PC-9 (cell line): ENCODE measurements around the gene COL23A1. TPM values are rescaled to one million over a fixed set of nuclear protein-coding genes. Genes with fewer than 3 reads are reported as not detected.

Source experiments
- BruUV-seq: library from RNA; stranded (reverse); fragments of 400-500 nt; replicated peaks from 2 replicates; lab custom pipeline; 2021; lab: Mats Ljungman, UMichigan
- CTCF ChIA-PET: fragments of 300-600 bp; sonication (Branson Sonifier 250); formaldehyde crosslinking; loops from one replicate; lab custom pipeline; 2022; ENCODE audit warnings: antibody characterized with exemption; lab: Charles Lee
- POLR2A ChIA-PET: fragments of 300-600 bp; sonication (Branson Sonifier 250); formaldehyde crosslinking; loops from one replicate; lab custom pipeline; 2022; ENCODE audit warnings: antibody characterized with exemption; ENCODE audit not compliant: unreplicated experiment; lab: Charles Lee
- DNase-seq, 2 experiments: peaks; one replicate each; pipeline versions ENCODE4 v3.0.0 to v3.0.0-alpha.2; 2015 to 2022; ENCODE audit warnings: mixed read lengths in 1 of 2
- H2AFZ ChIP-seq: fragments of 200-600 bp; sonication (generic); 2 replicates; pipeline ENCODE4 v1.8.1; 2017; ENCODE audit warnings: antibody characterized with exemption
- H3F3A ChIP-seq: fragments of 200-600 bp; sonication (generic); 2 replicates; pipeline ENCODE4 v1.8.1; 2017; ENCODE audit warnings: antibody characterized with exemption, mild to moderate bottlenecking, low read depth; ENCODE audit not compliant: insufficient read depth
- H3K27ac ChIP-seq: fragments of 200-600 bp; sonication (generic); 2 replicates; pipeline ENCODE4 v1.6.1; 2016; ENCODE audit warnings: mixed run types
- H3K27me3 ChIP-seq: fragments of 200-600 bp; sonication (generic); 2 replicates; pipeline ENCODE4 v1.6.1; 2016; ENCODE audit warnings: low read depth, mixed run types; ENCODE audit not compliant: insufficient read depth
- H3K36me3 ChIP-seq: fragments of 200-600 bp; sonication (generic); 2 replicates; pipeline ENCODE4 v1.6.1; 2016; ENCODE audit warnings: low read depth, mixed run types
- H3K4me1 ChIP-seq: fragments of 200-600 bp; sonication (generic); replicated peaks from 2 replicates; pipeline ENCODE4 v1.6.1; 2016; ENCODE audit warnings: mixed run types; ENCODE audit not compliant: insufficient read depth
- H3K4me2 ChIP-seq: fragments of 200-600 bp; sonication (generic); 2 replicates; pipeline ENCODE4 v1.6.1; 2017; ENCODE audit warnings: mixed run types
- H3K4me3 ChIP-seq: fragments of 200-600 bp; sonication (generic); 2 replicates; pipeline ENCODE4 v1.6.1; 2016; ENCODE audit warnings: mixed run types
- H3K79me2 ChIP-seq: fragments of 200-600 bp; sonication (generic); 2 replicates; pipeline ENCODE4 v1.6.1; 2017; ENCODE audit warnings: low read depth, mixed run types
- H3K9me2 ChIP-seq: fragments of 200-600 bp; sonication (generic); 2 replicates; pipeline ENCODE4 v1.8.1; 2017; ENCODE audit warnings: mild to moderate bottlenecking; ENCODE audit not compliant: insufficient read depth
- H3K9me3 ChIP-seq: fragments of 200-600 bp; sonication (generic); 2 replicates; pipeline ENCODE4 v1.8.1; 2016; ENCODE audit warnings: low read depth; ENCODE audit not compliant: insufficient read depth
- H4K20me1 ChIP-seq: fragments of 200-600 bp; sonication (generic); 2 replicates; pipeline ENCODE4 v1.8.1; 2017; ENCODE audit not compliant: insufficient read depth
- EZH2 ChIP-seq: fragments of 200-600 bp; sonication (generic); IDR thresholded peaks from 2 replicates; pipeline ENCODE4 v1.8.0; 2017; ENCODE audit warnings: antibody characterized with exemption, low read depth
- intact Hi-C: fragments of 100-400 bp; cut with micrococcal nuclease; formaldehyde crosslinking; loops from one replicate; pipeline ENCODE4 v1.10.0; 2022; ENCODE audit not compliant: unreplicated experiment
- total RNA-seq: library from RNA; stranded (reverse); gene quantifications from 2 replicates; pipeline ENCODE4 v1.2.3, GENCODE V29; 2021
- TF ChIP-seq, protein P1 (sequence below): fragments of 200-600 bp; sonication (generic); conservative IDR thresholded peaks from 2 replicates; pipeline ENCODE4 v1.6.1; 2017; ENCODE audit warnings: mixed run types, antibody characterized with exemption, mild to moderate bottlenecking, moderate library complexity

Gene COL23A1
- total RNA-seq, 1 experiment from 2014 or later: not detected

DNA sequence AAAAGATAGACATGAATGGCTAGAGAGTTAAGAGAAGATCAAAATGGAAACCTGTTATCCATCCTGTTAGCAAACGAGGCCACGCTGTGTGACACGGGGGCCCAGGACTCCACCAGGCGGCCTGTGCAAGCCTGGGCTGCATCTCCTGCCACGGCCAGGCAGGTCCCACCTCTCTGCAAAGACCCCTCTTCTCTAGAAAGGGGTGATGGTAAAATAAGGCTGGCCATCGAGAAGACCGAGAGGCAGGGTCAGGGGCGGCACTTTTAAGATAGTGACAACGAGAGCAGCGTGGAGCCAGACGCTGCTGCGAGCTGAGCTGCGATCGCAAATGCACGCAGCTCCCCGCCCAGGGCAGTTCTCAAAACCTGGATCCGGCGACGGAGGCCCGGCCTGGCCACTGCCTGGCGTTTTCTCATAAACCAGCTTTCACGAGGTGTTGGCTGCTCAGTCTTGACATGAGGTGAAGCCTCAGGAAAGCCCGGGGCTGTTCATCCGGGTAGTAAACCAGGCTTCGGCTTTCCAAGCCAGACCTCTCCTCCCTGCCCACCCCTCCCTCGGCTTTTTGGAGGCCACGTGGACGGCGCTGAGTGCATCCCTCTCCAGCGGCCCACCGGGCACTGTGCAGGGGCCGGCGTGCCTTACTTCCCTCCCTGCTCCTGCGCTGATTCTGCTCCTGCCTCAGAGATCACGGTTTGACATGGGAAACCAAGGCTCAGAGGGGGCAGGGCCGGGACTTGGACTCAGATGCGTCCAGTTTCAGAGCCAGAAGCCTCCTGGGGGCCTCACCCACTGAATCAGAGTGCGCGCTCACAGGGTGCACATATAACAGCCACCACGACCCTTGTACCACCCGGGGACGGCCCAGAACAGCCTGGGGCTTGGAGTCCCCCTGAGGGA, 206.0 kb downstream of the COL23A1 start:
- POLR2A ChIA-PET: no interaction called here
- H3K79me2 ChIP-seq: no peaks in the 10 kb centered on the region
- H3K4me1 ChIP-seq: no peaks in the 10 kb centered on the region
- H3K4me2 ChIP-seq: no peak overlapping the region
- BruUV-seq: no TSS peak
- intact Hi-C loops: no loop called here
- no peaks in the 10 kb centered on the region for H3K9me2 ChIP-seq
- DNase-seq: no peak
- no peaks in the 10 kb centered on the region for H3K36me3 ChIP-seq
- peaks cover 100% of the 10 kb centered on the region for H3K27me3 ChIP-seq
- no peak overlapping the region for H3K4me3 ChIP-seq
- no peak overlapping the region for H3K27ac ChIP-seq
- CTCF ChIA-PET: no interaction called here
- no peaks in the 10 kb centered on the region for H3K9me3 ChIP-seq
- TF ChIP-seq EZH2: no peak
- TF ChIP-seq, protein P1, sequence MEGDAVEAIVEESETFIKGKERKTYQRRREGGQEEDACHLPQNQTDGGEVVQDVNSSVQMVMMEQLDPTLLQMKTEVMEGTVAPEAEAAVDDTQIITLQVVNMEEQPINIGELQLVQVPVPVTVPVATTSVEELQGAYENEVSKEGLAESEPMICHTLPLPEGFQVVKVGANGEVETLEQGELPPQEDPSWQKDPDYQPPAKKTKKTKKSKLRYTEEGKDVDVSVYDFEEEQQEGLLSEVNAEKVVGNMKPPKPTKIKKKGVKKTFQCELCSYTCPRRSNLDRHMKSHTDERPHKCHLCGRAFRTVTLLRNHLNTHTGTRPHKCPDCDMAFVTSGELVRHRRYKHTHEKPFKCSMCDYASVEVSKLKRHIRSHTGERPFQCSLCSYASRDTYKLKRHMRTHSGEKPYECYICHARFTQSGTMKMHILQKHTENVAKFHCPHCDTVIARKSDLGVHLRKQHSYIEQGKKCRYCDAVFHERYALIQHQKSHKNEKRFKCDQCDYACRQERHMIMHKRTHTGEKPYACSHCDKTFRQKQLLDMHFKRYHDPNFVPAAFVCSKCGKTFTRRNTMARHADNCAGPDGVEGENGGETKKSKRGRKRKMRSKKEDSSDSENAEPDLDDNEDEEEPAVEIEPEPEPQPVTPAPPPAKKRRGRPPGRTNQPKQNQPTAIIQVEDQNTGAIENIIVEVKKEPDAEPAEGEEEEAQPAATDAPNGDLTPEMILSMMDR: no peak
- H4K20me1 ChIP-seq: no peaks in the 10 kb centered on the region
- no peak overlapping the region for H2AFZ ChIP-seq
- H3F3A ChIP-seq: no peaks in the 10 kb centered on the region

- Histone ChIP-seq H3K36me3 (no peaks in the 10 kb centered on the region), H3K9me2 (no peaks in the 10 kb centered on the region), H3K79me2 (no peaks in the 10 kb centered on the region), H3F3A (no peaks in the 10 kb centered on the region), H3K4me1 (no peaks in the 10 kb centered on the region), H3K9me3 (no peaks in the 10 kb centered on the region), H2AFZ (no peak overlapping the region), H3K4me2 (no peak overlapping the region), H4K20me1 (no peaks in the 10 kb centered on the region), H3K4me3 (no peak overlapping the region), H3K27me3 (peaks cover 100% of the 10 kb centered on the region), H3K27ac (no peak overlapping the region)
- DNase-seq: no peak
- CTCF ChIA-PET: no interaction called here
- TF ChIP-seq, protein P1: no peak
- no peak for TF ChIP-seq EZH2
- POLR2A ChIA-PET: no interaction called here
- intact Hi-C loops: no loop called here
- BruUV-seq: no TSS peak
Observed at GRCh38 chr5:178383301-178383918, 206.8 kb downstream of the COL23A1 start.

- Histone ChIP-seq H3K4me3 (no peak overlapping the region), H3K4me1 (no peaks in the 10 kb centered on the region), H3K4me2 (no peak overlapping the region), H3K27ac (no peak overlapping the region), H3K27me3 (peaks cover 100% of the 10 kb centered on the region), H3F3A (no peaks in the 10 kb centered on the region), H2AFZ (no peak overlapping the region), H3K36me3 (no peaks in the 10 kb centered on the region), H4K20me1 (no peaks in the 10 kb centered on the region), H3K9me2 (no peaks in the 10 kb centered on the region), H3K9me3 (no peaks in the 10 kb centered on the region), H3K79me2 (no peaks in the 10 kb centered on the region)
- DNase-seq: no peak
- ChIA-PET CTCF (no interaction called here), POLR2A (interaction anchor here (0.7 kb wide), 1 partner anchor 242 kb away, joined by 4 read pairs; no protein-coding TSS in a partner anchor)
- TF ChIP-seq, protein P1: no peak
- TF ChIP-seq EZH2: no peak
- BruUV-seq: no TSS peak
- intact Hi-C loops: no loop called here
Observed at GRCh38 chr5:178382754-178383164, 207.4 kb downstream of the COL23A1 start.
